Esophagus muscularis mucosa (tissue), 4 donors: ENCODE data around the gene SNX9. TPM values are rescaled to one million over a fixed set of nuclear protein-coding genes. Genes with fewer than 3 reads are reported as not detected.
"Not testable (repeated sequence)": the region's sequence is repeated elsewhere in the genome, so short reads cannot be mapped to it uniquely, and the experiment has no call there.

Source experiments
- DNase-seq: peaks from one replicate; pipeline ENCODE4 v3.0.0-alpha.2; 2017; ENCODE audit errors: extremely low spot score
- H3K27ac ChIP-seq, 4 donors: fragments of 200-600 bp; sonication (generic); replicated peaks in 1 of 4; 1 replicate in 3 of 4; 2 replicates in 1 of 4; pipeline ENCODE4 v1.5.1; 2016 to 2019; ENCODE audit warnings: mild to moderate bottlenecking in 1 of 4
- H3K27me3 ChIP-seq, 4 donors: fragments of 200-600 bp; sonication (generic); one replicate each; pipeline versions ENCODE4 v1.5.1 to v1.6.0; 2016 to 2019
- H3K36me3 ChIP-seq, 4 donors: fragments of 200-600 bp; sonication (generic); one replicate each; pipeline ENCODE4 v1.5.1; 2016 to 2019
- H3K4me1 ChIP-seq, 4 donors: fragments of 200-600 bp; sonication (generic); one replicate each; pipeline ENCODE4 v1.5.1; 2016 to 2019
- H3K4me3 ChIP-seq, 4 donors: fragments of 200-600 bp; sonication (generic); 1 replicate in 2 of 4; 2 replicates in 2 of 4; pipeline ENCODE4 v1.5.1; 2016 to 2019; ENCODE audit warnings: mild to moderate bottlenecking in 4 of 4, moderate library complexity in 1 of 4
- H3K9me3 ChIP-seq, 4 donors: fragments of 200-600 bp; sonication (generic); 1 replicate in 3 of 4; 2 replicates in 1 of 4; pipeline ENCODE4 v1.5.1; 2016 to 2019
- EP300 ChIP-seq: sonication (generic); formaldehyde crosslinking; IDR thresholded peaks from one replicate; pipeline ENCODE4 v1.6.1; 2017; ENCODE audit warnings: antibody characterized with exemption
- POLR2A ChIP-seq: fragments of 450-650 bp; IDR thresholded peaks from one replicate; pipeline ENCODE4 v1.6.1; 2017; ENCODE audit warnings: antibody characterized with exemption, moderate library complexity, mild to moderate bottlenecking, low read depth
- POLR2AphosphoS5 ChIP-seq, 2 donors: sonication (generic); formaldehyde crosslinking; IDR thresholded peaks; one replicate each; pipeline ENCODE4 v1.6.1; 2017; ENCODE audit warnings: antibody characterized with exemption in 2 of 2
- WGBS: methylation state at CpG from one replicate; pipeline ENCODE4 v1.1.5; 2018; 5-methylcytosine and 5-hydroxymethylcytosine counted together
- intact Hi-C: fragments of 100-400 bp; cut with DNase I; formaldehyde crosslinking; loops from one replicate; pipeline ENCODE4 v1.15.1; 2023
- total RNA-seq, 4 donors: library from RNA; depleted of rRNA; stranded (reverse); fragments of >200 nt; gene quantifications; one replicate each; pipeline versions ENCODE4 v1.1.0 to v1.2.1, GENCODE V29; 2016
- TF ChIP-seq, protein P1 (sequence below), 3 experiments: fragments of 200-600 bp in 2 of 3; fragments of 450-650 bp in 1 of 3; sonication (generic) in 2 of 3; IDR thresholded peaks; one replicate each; pipeline ENCODE4 v1.5.1; 2017 to 2019; ENCODE audit warnings: antibody characterized with exemption in 3 of 3, mild to moderate bottlenecking in 2 of 3, moderate library complexity in 1 of 3

Gene SNX9
- total RNA-seq, 4 donors from 2014 or later, result 78.1 to 94.7 (median 85.1) TPM

DNA sequence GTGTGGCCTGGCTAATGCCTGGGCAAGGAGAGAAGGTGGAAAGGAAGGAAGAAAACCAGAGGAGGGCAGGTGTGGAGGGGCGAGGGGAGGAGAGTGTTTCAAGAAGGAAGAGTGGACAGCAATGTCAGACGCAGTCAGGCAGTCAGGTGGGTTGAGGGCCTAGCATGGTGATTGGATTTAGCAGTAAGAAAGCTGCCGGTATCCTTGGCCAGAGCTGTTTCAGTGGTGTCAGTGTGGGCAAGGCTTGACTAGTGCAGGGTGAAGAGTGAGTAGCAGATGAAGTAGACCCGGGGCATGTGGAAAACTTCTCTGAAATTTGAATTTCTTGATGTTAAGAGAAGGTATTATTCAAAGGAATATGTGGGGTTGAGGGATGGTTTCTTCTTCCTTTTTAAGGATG lies 27.0 kb downstream of the SNX9 start:
- peaks cover 0 to 17% (median 5%) of the 10 kb centered on the region in 4 donors for H3K9me3 ChIP-seq
- WGBS, result 92% methylated on average over 4 of the region's 4 CpGs
- TF ChIP-seq POLR2A, result no peak
- no peak for TF ChIP-seq EP300
- TF ChIP-seq, protein P1, sequence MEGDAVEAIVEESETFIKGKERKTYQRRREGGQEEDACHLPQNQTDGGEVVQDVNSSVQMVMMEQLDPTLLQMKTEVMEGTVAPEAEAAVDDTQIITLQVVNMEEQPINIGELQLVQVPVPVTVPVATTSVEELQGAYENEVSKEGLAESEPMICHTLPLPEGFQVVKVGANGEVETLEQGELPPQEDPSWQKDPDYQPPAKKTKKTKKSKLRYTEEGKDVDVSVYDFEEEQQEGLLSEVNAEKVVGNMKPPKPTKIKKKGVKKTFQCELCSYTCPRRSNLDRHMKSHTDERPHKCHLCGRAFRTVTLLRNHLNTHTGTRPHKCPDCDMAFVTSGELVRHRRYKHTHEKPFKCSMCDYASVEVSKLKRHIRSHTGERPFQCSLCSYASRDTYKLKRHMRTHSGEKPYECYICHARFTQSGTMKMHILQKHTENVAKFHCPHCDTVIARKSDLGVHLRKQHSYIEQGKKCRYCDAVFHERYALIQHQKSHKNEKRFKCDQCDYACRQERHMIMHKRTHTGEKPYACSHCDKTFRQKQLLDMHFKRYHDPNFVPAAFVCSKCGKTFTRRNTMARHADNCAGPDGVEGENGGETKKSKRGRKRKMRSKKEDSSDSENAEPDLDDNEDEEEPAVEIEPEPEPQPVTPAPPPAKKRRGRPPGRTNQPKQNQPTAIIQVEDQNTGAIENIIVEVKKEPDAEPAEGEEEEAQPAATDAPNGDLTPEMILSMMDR (IDR thresholded peaks at IDR 0.05), result no peak
- TF ChIP-seq POLR2AphosphoS5 (IDR thresholded peaks at IDR 0.05), result no peak
- intact Hi-C loops, result no loop called here
- no peak overlapping the region for H3K4me3 ChIP-seq
- H3K4me1 ChIP-seq, result peaks cover 32 to 66% (median 54%) of the 10 kb centered on the region in 4 donors
- no peak overlapping the region for H3K27ac ChIP-seq
- no peaks in the 10 kb centered on the region for H3K27me3 ChIP-seq
- DNase-seq, result no peak
- no peaks in the 10 kb centered on the region for H3K36me3 ChIP-seq

DNA sequence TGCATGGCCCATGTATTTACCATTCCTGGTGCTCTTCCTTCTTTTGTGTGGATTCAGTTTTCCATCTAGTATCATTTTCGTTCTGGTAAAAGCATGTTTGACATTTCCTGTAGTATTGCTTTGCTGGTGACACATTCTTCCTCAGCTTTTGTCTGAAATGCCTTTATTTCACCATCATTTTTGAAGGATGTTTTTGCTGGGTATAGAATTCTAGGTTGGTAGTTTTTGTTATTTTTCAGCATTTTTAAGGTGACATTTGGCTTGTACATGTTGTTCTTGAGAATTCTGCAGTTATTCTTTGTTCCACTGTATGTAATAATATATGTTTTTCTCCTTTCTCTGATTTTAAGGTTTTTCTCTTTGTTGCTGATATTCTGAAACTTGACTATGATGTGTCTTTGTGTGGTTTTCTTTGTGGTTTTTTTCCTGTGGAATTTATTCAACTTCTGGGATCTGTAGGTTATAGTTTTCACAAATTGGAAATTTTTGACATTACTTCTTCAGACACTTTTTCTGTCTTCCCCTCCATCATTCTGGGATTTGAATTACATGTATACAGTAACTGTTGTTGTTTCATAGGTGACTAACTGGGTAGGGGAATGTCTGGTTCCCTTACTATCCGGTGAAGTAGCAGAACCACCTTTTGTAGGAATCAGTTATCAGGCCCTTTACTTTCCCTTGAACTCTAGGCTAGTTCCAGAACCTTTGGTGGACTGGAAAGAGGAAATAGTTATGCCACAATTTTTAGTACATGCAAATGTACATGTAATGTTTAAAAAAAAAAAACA lies 30.2 kb downstream of the SNX9 start:
- DNase-seq, result no peak
- Histone ChIP-seq H3K27ac (no peak overlapping the region), H3K4me1 (peaks cover 7 to 49% (median 34%) of the 10 kb centered on the region in 4 donors), H3K27me3 (no peaks in the 10 kb centered on the region), H3K4me3 (no peak overlapping the region), H3K9me3 (peaks cover 0 to 17% (median 5%) of the 10 kb centered on the region in 4 donors), H3K36me3 (no peaks in the 10 kb centered on the region)
- WGBS, result 85% methylated on average over 2 of the region's 2 CpGs
- no peak for TF ChIP-seq EP300
- TF ChIP-seq POLR2A, result no peak
- no peak for TF ChIP-seq POLR2AphosphoS5 (IDR thresholded peaks at IDR 0.05)
- TF ChIP-seq, protein P1 (IDR thresholded peaks at IDR 0.05), result no peak
- intact Hi-C loops, result no loop called here

DNA sequence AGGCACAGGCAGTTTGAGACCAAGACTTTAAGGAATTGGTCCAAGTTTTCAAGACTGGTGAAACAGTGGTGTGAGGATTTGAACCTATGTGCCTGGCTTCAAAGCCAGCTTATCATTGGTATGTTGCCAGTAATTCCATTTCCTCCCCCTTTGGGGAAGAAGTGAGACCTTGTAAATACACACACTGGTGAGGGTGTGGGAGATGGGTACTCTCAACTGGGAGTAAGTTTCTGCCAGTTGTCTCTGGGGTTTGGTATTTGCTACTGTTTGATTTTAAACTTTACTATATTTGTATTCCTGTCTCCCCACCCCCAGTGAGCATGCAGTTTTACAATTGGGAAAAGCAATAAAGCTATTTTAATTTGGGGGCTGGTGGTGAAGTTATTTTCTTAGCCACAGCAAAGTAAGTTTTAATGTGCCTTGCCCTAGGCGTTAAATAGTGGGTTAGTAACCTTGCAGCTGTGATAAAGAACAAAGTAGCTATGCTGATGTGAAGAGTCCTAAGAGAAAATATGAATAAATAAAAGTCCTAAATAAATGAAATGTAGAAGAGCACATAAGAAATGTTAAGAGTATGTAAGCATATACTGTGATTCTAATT lies 31.0 kb downstream of the SNX9 start:
- Histone ChIP-seq H3K27me3 (no peaks in the 10 kb centered on the region), H3K36me3 (no peaks in the 10 kb centered on the region), H3K4me3 (no peak overlapping the region), H3K27ac (no peak overlapping the region), H3K9me3 (peaks cover 0 to 17% (median 5%) of the 10 kb centered on the region in 4 donors), H3K4me1 (peaks cover 4 to 41% (median 27%) of the 10 kb centered on the region in 4 donors)
- TF ChIP-seq POLR2AphosphoS5 (IDR thresholded peaks at IDR 0.05) (no peak), EP300 (no peak), POLR2A (no peak)
- TF ChIP-seq, protein P1 (IDR thresholded peaks at IDR 0.05), result no peak
- DNase-seq, result no peak
- intact Hi-C loops, result no loop called here
- WGBS, result 96% methylated on average over 1 of the region's 1 CpG

DNA sequence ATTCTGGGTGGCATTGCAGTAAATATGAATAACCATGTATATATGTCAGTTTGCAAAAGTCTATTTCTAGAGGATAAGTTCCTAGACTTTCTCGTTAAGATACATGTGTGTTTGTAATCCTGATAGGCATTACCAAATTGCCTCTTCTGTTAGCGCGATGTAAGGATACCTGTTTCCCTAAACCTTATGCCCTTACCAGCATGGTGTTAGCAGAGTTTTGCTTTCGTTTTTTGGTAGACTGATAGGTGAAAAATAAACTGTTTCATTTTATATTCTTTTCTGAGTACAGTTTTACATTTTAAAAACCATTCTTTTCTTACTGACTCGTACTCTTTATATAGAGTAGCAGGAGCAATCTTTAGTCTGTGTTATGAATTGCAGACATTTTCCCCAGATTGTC lies 32.3 kb downstream of the SNX9 start:
- no peak overlapping the region for H3K27ac ChIP-seq
- peaks cover 0 to 39% (median 24%) of the 10 kb centered on the region in 4 donors for H3K4me1 ChIP-seq
- H3K4me3 ChIP-seq, result no peak overlapping the region
- intact Hi-C loops, result no loop called here
- DNase-seq, result no peak
- no peak for TF ChIP-seq EP300
- TF ChIP-seq POLR2A, result no peak
- TF ChIP-seq, protein P1 (IDR thresholded peaks at IDR 0.05), result no peak
- no peak for TF ChIP-seq POLR2AphosphoS5 (IDR thresholded peaks at IDR 0.05)
- no peaks in the 10 kb centered on the region for H3K36me3 ChIP-seq
- H3K27me3 ChIP-seq, result no peaks in the 10 kb centered on the region
- H3K9me3 ChIP-seq, result peaks cover 0 to 17% (median 5%) of the 10 kb centered on the region in 4 donors
- WGBS, result 96% methylated on average over 5 of the region's 5 CpGs

DNA sequence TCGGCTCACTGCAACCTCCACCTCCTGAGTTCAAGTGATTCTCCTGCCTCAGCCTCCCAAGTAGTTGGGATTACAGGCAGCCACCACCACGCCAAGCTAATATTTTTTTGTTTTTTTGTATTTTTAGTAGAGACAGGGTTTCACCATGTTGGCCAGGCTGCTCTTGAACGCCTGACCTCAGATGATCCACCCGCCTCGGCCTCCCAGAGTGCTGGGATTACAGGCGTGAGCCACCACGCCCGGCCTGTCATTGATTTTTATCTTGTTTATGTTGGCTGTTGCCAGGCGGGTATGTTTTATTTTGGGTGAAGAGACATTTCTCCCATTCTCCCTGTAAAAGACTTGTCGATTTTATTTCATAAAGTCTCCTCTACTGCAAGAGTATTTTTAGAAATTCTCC lies 32.8 kb downstream of the SNX9 start:
- H3K4me1 ChIP-seq, result peaks cover 0 to 40% (median 25%) of the 10 kb centered on the region in 4 donors
- H3K36me3 ChIP-seq, H3K4me3 ChIP-seq, H3K27me3 ChIP-seq, DNase-seq, intact Hi-C loops, H3K27ac ChIP-seq: not testable (repeated sequence)
- WGBS, result 87% methylated on average over 10 of the region's 10 CpGs
- H3K9me3 ChIP-seq, result peaks cover 0 to 17% (median 5%) of the 10 kb centered on the region in 4 donors

DNA sequence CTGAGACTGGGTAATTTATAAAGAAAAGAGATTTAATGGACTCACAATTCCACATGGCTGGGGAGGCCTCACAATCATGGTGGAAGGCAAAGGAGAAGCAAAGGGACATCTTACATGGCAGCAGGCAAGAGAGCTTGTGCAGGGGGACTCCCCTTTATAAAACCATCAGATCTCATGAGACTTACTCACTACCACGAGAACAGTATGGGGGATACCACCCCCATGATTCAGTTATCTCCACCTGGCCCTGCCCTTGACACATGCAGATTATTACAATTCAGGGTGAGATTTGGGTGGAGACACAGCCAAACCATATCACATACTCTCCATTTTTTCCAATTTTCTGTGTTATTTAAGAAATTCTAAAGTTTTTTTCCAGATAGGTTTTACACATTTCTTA lies 35.6 kb downstream of the SNX9 start:
- intact Hi-C loops, H3K27me3 ChIP-seq, H3K4me3 ChIP-seq, H3K36me3 ChIP-seq, DNase-seq, H3K27ac ChIP-seq, H3K9me3 ChIP-seq: not testable (repeated sequence)
- H3K4me1 ChIP-seq, result peaks cover 9 to 66% (median 49%) of the 10 kb centered on the region in 4 donors
- WGBS, result 100% methylated on average over 1 of the region's 1 CpG
